Smooth muscle cell (in vitro differentiated cells): ENCODE data around the gene TTBK2. TPM values are rescaled to one million over a fixed set of nuclear protein-coding genes. Genes with fewer than 3 reads are reported as not detected.

ENCODE experiments used
- DNase-seq: peaks from one replicate; lab custom pipeline; 2025; ENCODE audit not compliant: unreplicated experiment; lab: John Stamatoyannopoulos, UW
- H2AFZ ChIP-seq: fragments of 200-600 bp; sonication (generic); 2 replicates; pipeline ENCODE4 v1.6.0; 2016; ENCODE audit warnings: antibody characterized with exemption, low read depth, mild to moderate bottlenecking
- H3F3A ChIP-seq: fragments of 200-600 bp; sonication (generic); 2 replicates; pipeline ENCODE4 v1.6.0; 2017; ENCODE audit warnings: antibody characterized with exemption, low read depth
- H3K27ac ChIP-seq: fragments of 200-600 bp; sonication (generic); 2 replicates; pipeline ENCODE4 v1.5.1; 2016; ENCODE audit warnings: low read depth, mild to moderate bottlenecking
- H3K27me3 ChIP-seq: fragments of 200-600 bp; sonication (generic); 2 replicates; pipeline ENCODE4 v1.6.1; 2016; ENCODE audit warnings: low read depth, mild to moderate bottlenecking
- H3K36me3 ChIP-seq: fragments of 200-600 bp; sonication (generic); 2 replicates; pipeline ENCODE4 v1.5.1; 2016; ENCODE audit warnings: low read depth
- H3K4me1 ChIP-seq: fragments of 200-600 bp; sonication (generic); 2 replicates; pipeline ENCODE4 v1.5.1; 2016; ENCODE audit warnings: low read depth
- H3K4me2 ChIP-seq: fragments of 200-600 bp; sonication (generic); 2 replicates; pipeline ENCODE4 v1.6.0; 2016; ENCODE audit warnings: mild to moderate bottlenecking
- H3K4me3 ChIP-seq: fragments of 200-600 bp; sonication (generic); 2 replicates; pipeline ENCODE4 v1.5.1; 2016; ENCODE audit warnings: mild to moderate bottlenecking
- H3K79me2 ChIP-seq: fragments of 200-600 bp; sonication (generic); 2 replicates; pipeline ENCODE4 v1.6.0; 2016; ENCODE audit warnings: low read depth, mild to moderate bottlenecking
- H3K9ac ChIP-seq: fragments of 200-600 bp; sonication (generic); 2 replicates; pipeline ENCODE4 v1.6.0; 2016; ENCODE audit warnings: low read depth
- H3K9me3 ChIP-seq: fragments of 200-600 bp; sonication (generic); replicated peaks from 2 replicates; pipeline ENCODE4 v1.5.1; 2016; ENCODE audit warnings: low read depth
- H4K20me1 ChIP-seq: fragments of 200-600 bp; sonication (generic); 2 replicates; pipeline ENCODE4 v1.6.0; 2016; ENCODE audit warnings: low read depth
- CTCF ChIP-seq: fragments of 200-600 bp; sonication (generic); IDR thresholded peaks from 2 replicates; pipeline ENCODE4 v1.5.1; 2017; ENCODE audit warnings: borderline replicate concordance, mild to moderate bottlenecking, antibody characterized with exemption; ENCODE audit not compliant: insufficient read depth, poor library complexity, severe bottlenecking
- WGBS: methylation state at CpG from one replicate; pipeline ENCODE4 v1.1.7; 2016; ENCODE audit warnings: low lambda C conversion rate; 5-methylcytosine and 5-hydroxymethylcytosine counted together
- polyA plus RNA-seq: library from polyadenylated mRNA; unstranded; fragments of >200 nt; fragmentation: Nextera tagmentation; extraction: Ambion mirVana; gene quantifications from 2 replicates; pipeline ENCODE4 v1.2.1, GENCODE V29; 2016
- total RNA-seq: library from RNA; depleted of rRNA; stranded (reverse); fragments of >200 nt; gene quantifications from 2 replicates; pipeline ENCODE4 v1.2.3, GENCODE V29; 2014

The TTBK2 gene
- total and polyA plus RNA-seq, 2 experiments from 2014 or later: 6.6 to 11.1 TPM

DNA sequence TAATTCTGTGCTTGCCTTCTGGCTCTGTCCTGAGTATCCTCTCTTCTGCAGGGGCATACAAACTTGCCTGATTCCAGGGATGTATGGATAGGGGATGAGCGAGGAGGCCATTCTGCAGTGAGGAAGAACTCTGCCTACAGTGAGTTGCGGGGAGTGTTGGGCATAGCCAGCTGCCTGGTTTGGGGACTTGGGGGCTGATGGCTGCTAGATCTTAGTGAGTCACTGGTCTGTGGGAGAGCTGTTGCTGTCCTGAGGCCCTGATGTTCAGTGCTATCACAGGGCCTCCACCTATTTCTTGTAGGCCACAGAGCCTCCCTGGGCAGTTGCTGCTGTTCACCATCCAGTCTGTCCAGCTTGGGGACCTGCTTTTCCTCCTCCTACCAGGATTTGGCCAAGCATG is 204.0 kb downstream of the TTBK2 start:
- Histone ChIP-seq H3K79me2 (no peaks in the 10 kb centered on the region), H3K27ac (no peak overlapping the region), H3K4me2 (no peak overlapping the region), H3K27me3 (no peaks in the 10 kb centered on the region), H3K9ac (no peak overlapping the region), H2AFZ (no peak overlapping the region), H3K9me3 (no peaks in the 10 kb centered on the region), H3F3A (no peaks in the 10 kb centered on the region), H3K4me3 (no peak overlapping the region), H3K4me1 (no peaks in the 10 kb centered on the region), H3K36me3 (peaks cover 3% of the 10 kb centered on the region), H4K20me1 (no peaks in the 10 kb centered on the region)
- TF ChIP-seq CTCF: no peak
- DNase-seq: no peak
- 92% methylated on average over 2 of the region's 2 CpGs for WGBS

- H3K4me2 ChIP-seq: no peak overlapping the region
- peaks cover 3% of the 10 kb centered on the region for H3K36me3 ChIP-seq
- H3K27me3 ChIP-seq: no peaks in the 10 kb centered on the region
- H3K9me3 ChIP-seq: no peaks in the 10 kb centered on the region
- WGBS: 96% methylated on average over 5 of the region's 5 CpGs
- H3F3A ChIP-seq: no peaks in the 10 kb centered on the region
- no peaks in the 10 kb centered on the region for H3K4me1 ChIP-seq
- DNase-seq: no peak
- no peaks in the 10 kb centered on the region for H4K20me1 ChIP-seq
- no peak overlapping the region for H3K4me3 ChIP-seq
- no peak overlapping the region for H3K9ac ChIP-seq
- no peak for TF ChIP-seq CTCF
- no peak overlapping the region for H3K27ac ChIP-seq
- no peak overlapping the region for H2AFZ ChIP-seq
- no peaks in the 10 kb centered on the region for H3K79me2 ChIP-seq
Observed at GRCh38 chr15:42716125-42716524, 204.5 kb downstream of the TTBK2 start.

DNA sequence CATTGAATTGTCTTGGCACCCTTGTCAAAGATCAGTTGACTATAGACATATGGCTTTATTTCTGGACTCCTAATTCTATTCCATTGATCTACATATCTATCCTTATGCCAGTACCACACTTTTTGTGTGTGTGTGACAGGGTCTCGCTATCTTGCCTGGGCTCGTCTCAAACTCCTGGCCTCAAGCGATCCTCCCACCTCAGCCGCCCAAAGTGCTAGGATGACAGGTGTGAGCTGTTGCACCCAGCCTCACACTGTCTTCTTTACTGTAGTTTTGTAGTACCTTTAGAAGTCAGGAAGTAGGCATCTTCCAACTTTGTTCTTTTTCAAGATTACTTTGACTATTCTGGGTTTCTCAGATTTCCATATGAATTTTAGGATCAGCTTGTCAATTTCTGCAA is 208.0 kb downstream of the TTBK2 start:
- TF ChIP-seq CTCF: no peak
- Histone ChIP-seq H2AFZ (no peak overlapping the region), H3K9ac (no peak overlapping the region), H3K4me1 (no peaks in the 10 kb centered on the region), H4K20me1 (no peaks in the 10 kb centered on the region), H3K27ac (no peak overlapping the region), H3K27me3 (no peaks in the 10 kb centered on the region), H3K4me2 (no peak overlapping the region), H3K79me2 (no peaks in the 10 kb centered on the region), H3F3A (no peaks in the 10 kb centered on the region), H3K9me3 (no peaks in the 10 kb centered on the region), H3K4me3 (no peak overlapping the region), H3K36me3 (no peaks in the 10 kb centered on the region)
- DNase-seq: no peak
- 94% methylated on average over 4 of the region's 4 CpGs for WGBS

GRCh38 chr15:42711746-42712145 is 208.8 kb downstream of the TTBK2 start:
- no peak overlapping the region for H3K9ac ChIP-seq
- TF ChIP-seq CTCF: no peak
- H3K27me3 ChIP-seq: no peaks in the 10 kb centered on the region
- H3K4me3 ChIP-seq: no peak overlapping the region
- H3K27ac ChIP-seq: no peak overlapping the region
- H3K9me3 ChIP-seq: no peaks in the 10 kb centered on the region
- H3K79me2 ChIP-seq: no peaks in the 10 kb centered on the region
- H3F3A ChIP-seq: no peaks in the 10 kb centered on the region
- DNase-seq: no peak
- WGBS: 96% methylated on average over 3 of the region's 3 CpGs
- no peaks in the 10 kb centered on the region for H3K4me1 ChIP-seq
- no peak overlapping the region for H3K4me2 ChIP-seq
- no peak overlapping the region for H2AFZ ChIP-seq
- no peaks in the 10 kb centered on the region for H3K36me3 ChIP-seq
- no peaks in the 10 kb centered on the region for H4K20me1 ChIP-seq
